Gastroesophageal sphincter (tissue), 4 donors: ENCODE data around the gene ATRN. TPM values are rescaled to one million over a fixed set of nuclear protein-coding genes. Genes with fewer than 3 reads are reported as not detected.

Experiments used
- ATAC-seq: fragments of 150-250 bp; one replicate; pipeline ENCODE4 v1.9.1; 2016; ENCODE audit warnings: mild to moderate bottlenecking, moderate library complexity
- H3K27ac ChIP-seq, 4 donors: fragments of 200-600 bp; sonication (generic) in 3 of 4; 1 replicate in 3 of 4; 2 replicates in 1 of 4; pipeline ENCODE4 v1.5.1; 2016 to 2019
- H3K27me3 ChIP-seq: fragments of 200-600 bp; sonication (generic); one replicate; pipeline ENCODE4 v1.5.1; 2019
- H3K36me3 ChIP-seq, 2 donors: fragments of 200-600 bp; sonication (generic); one replicate each; pipeline ENCODE4 v1.5.1; 2019; ENCODE audit warnings: control low read depth in 1 of 2
- H3K4me1 ChIP-seq, 3 donors: fragments of 200-600 bp; sonication (generic); 1 replicate in 2 of 3; 2 replicates in 1 of 3; pipeline ENCODE4 v1.5.1; 2016 to 2019; ENCODE audit warnings: control low read depth in 2 of 3
- H3K4me3 ChIP-seq, 2 donors: fragments of 200-600 bp; sonication (generic); one replicate each; pipeline ENCODE4 v1.5.1; 2019; ENCODE audit warnings: mild to moderate bottlenecking in 1 of 2, moderate library complexity in 1 of 2
- H3K9me3 ChIP-seq, 3 donors: fragments of 200-600 bp; sonication (generic); one replicate each; pipeline ENCODE4 v1.5.1; 2017 to 2019; ENCODE audit warnings: control low read depth in 2 of 3
- EP300 ChIP-seq: sonication (generic); formaldehyde crosslinking; IDR thresholded peaks from one replicate; pipeline ENCODE4 v1.6.1; 2017; ENCODE audit warnings: antibody characterized with exemption, mild to moderate bottlenecking
- POLR2A ChIP-seq, 2 donors: fragments of 450-650 bp; IDR thresholded peaks; one replicate each; pipeline ENCODE4 v1.6.1; 2017; ENCODE audit warnings: antibody characterized with exemption in 2 of 2, mild to moderate bottlenecking in 2 of 2, moderate library complexity in 1 of 2
- POLR2AphosphoS5 ChIP-seq: sonication (generic); formaldehyde crosslinking; IDR thresholded peaks from one replicate; pipeline ENCODE4 v1.6.1; 2017; ENCODE audit warnings: antibody characterized with exemption
- WGBS, 2 donors: methylation state at CpG; one replicate each; pipeline ENCODE4 v1.1.5; 2018; ENCODE audit warnings: low coverage in 1 of 2; 5-methylcytosine and 5-hydroxymethylcytosine counted together
- small RNA-seq, 4 donors: library from RNA; depleted of rRNA; stranded (forward); fragments of <200 nt; gene quantifications; one replicate each; pipeline ENCODE3, GENCODE V24; 2016
- total RNA-seq, 4 donors: library from RNA; depleted of rRNA; stranded (reverse); fragments of >200 nt; gene quantifications; one replicate each; pipeline ENCODE4 v1.1.0, GENCODE V29; 2016
- TF ChIP-seq, protein P1 (sequence below), 4 experiments: fragments of 200-600 bp in 2 of 4; fragments of 450-650 bp in 2 of 4; sonication (generic) in 1 of 4; IDR thresholded peaks; one replicate each; pipeline ENCODE4 v1.5.1; 2017 to 2019; ENCODE audit warnings: antibody characterized with exemption in 4 of 4, mild to moderate bottlenecking in 2 of 4, moderate library complexity in 2 of 4

Gene ATRN
- total RNA-seq, 4 donors from 2014 or later: 16.7 to 22.2 (median 19.4) TPM

DNA sequence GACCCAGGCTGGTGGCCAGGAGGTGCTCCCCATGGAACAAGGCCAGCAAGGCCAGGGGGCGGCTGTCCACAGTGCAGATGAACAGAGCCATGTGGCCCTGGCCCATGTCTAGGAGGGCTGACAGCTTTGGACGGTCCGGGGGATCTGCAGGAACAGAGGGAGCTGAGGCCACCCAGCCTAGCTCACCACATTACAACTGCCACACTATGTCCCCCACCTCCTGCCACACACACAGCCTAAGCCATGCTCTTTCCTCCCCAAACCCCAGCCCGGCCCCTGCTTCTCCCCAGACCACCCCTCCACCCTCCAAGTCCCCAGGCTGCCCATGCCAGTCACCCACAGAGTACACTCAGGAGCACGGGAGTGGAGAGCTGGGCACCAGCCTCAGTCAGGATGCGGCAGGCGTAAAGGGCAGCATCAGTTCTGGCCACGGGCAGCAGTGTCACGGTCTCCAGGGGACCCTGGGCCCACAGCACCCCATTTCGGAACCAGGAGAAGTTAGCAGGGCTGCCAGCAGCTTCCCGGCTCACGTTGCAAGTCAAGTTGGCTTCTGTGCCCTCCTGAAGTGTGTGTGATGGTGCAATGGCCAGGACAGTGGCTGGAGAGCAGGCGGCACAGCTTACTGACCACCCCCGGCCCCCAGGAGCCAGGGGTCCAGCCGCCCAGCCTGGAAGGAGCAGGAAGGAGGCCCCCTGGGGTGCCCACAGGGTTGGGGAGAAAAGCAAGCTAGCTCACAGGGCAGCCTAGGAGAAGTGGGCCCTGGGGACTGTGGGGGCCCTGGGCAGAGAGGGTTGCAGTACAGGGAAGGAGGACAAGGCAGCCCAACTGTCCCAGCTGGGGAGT, 226.1 kb downstream of the ATRN start:
- Histone ChIP-seq H3K9me3 (peaks cover 0 to 6% (median 0%) of the 10 kb centered on the region in 3 donors), H3K36me3 (no peaks in the 10 kb centered on the region), H3K4me3 (no peak overlapping the region), H3K27ac (no peak overlapping the region), H3K4me1 (no peaks in the 10 kb centered on the region), H3K27me3 (no peaks in the 10 kb centered on the region)
- WGBS, 2 donors: 100% methylated on average over 4 of the region's 15 CpGs; no CpG with 5 or more reads in 1 of the 2 donors
- no peak for ATAC-seq
- TF ChIP-seq POLR2A (IDR thresholded peaks at IDR 0.05): no peak
- TF ChIP-seq POLR2AphosphoS5: no peak
- TF ChIP-seq, protein P1, sequence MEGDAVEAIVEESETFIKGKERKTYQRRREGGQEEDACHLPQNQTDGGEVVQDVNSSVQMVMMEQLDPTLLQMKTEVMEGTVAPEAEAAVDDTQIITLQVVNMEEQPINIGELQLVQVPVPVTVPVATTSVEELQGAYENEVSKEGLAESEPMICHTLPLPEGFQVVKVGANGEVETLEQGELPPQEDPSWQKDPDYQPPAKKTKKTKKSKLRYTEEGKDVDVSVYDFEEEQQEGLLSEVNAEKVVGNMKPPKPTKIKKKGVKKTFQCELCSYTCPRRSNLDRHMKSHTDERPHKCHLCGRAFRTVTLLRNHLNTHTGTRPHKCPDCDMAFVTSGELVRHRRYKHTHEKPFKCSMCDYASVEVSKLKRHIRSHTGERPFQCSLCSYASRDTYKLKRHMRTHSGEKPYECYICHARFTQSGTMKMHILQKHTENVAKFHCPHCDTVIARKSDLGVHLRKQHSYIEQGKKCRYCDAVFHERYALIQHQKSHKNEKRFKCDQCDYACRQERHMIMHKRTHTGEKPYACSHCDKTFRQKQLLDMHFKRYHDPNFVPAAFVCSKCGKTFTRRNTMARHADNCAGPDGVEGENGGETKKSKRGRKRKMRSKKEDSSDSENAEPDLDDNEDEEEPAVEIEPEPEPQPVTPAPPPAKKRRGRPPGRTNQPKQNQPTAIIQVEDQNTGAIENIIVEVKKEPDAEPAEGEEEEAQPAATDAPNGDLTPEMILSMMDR (IDR thresholded peaks at IDR 0.05): no peak
- no peak for TF ChIP-seq EP300

DNA sequence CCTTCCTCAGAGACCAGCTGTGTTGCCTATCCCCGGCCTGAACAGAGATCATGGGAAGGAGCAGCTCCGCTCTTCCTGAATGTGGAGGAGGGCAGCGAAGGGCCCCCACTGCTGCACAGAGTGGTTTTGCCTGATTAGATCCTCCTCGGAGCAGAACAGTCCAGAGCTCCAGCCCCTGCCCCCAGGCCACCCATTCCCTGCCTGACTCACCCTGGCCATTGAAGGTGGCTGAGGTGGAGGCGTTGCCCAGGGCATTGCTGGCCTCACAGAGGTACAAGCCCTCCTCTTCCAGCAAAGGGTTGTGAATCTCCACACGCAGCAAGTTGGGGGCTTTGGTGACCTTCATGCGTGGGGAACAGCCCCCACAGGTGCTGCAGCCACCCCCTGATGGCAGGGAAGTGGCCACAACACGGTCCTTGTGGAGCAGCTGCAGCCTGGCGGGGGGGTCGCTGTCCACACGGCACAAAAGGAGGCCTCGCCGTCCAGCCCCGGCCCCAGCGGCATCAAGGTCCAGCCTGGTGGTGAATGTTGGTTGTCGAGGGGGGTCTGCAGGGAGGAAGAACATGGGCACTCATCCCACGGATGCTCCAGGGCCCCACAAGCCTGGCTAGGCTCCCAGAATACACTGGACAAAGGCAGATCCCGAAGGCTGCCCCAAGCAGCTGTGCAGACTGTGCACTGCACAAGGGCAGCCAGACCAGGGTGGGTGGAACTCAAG, 226.9 kb downstream of the ATRN start:
- Histone ChIP-seq H3K36me3 (no peaks in the 10 kb centered on the region), H3K27me3 (no peaks in the 10 kb centered on the region), H3K4me3 (no peak overlapping the region), H3K4me1 (no peaks in the 10 kb centered on the region), H3K27ac (no peak overlapping the region), H3K9me3 (peaks cover 0 to 6% (median 0%) of the 10 kb centered on the region in 3 donors)
- no peak for ATAC-seq
- WGBS, 2 donors: no CpG with 5 or more reads among the region's 18 CpGs
- TF ChIP-seq POLR2A (IDR thresholded peaks at IDR 0.05) (no peak), EP300 (no peak), POLR2AphosphoS5 (no peak)
- TF ChIP-seq, protein P1 (IDR thresholded peaks at IDR 0.05): no peak

- ATAC-seq: no peak
- TF ChIP-seq POLR2AphosphoS5 (no peak), EP300 (no peak), POLR2A (IDR thresholded peaks at IDR 0.05) (no peak)
- TF ChIP-seq, protein P1 (IDR thresholded peaks at IDR 0.05): no peak
- Histone ChIP-seq H3K36me3 (no peaks in the 10 kb centered on the region), H3K27ac (no peak overlapping the region), H3K27me3 (no peaks in the 10 kb centered on the region), H3K4me3 (no peak overlapping the region), H3K4me1 (no peaks in the 10 kb centered on the region), H3K9me3 (peaks cover 0 to 6% (median 0%) of the 10 kb centered on the region in 3 donors)
- WGBS, 2 donors: no CpG with 5 or more reads among the region's 6 CpGs
Measured at GRCh38 chr20:3698591-3699001, 227.8 kb downstream of the ATRN start.

DNA sequence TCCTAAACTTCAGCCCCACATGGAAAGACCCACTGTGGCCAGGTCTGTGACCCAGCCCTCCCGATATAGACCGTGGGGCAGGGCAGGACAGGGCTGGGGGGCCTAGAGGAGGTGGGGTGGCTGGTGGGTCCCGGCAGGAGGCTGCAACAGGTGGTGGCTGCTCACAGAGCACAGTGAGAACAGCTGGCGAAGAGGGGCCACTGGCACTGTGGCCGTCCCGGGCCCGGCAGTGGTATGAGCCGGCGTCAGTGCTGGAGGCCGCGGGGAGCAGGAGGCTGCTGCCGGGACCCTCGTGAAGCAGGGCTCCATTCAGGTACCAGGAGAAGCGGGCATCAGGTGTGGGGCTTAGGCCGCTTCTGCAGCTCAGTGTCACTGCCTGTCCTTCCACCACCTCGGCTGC, 228.2 kb downstream of the ATRN start:
- no peak overlapping the region for H3K4me3 ChIP-seq
- ATAC-seq: no peak
- no peak for TF ChIP-seq EP300
- TF ChIP-seq, protein P1 (IDR thresholded peaks at IDR 0.05): no peak
- TF ChIP-seq POLR2A (IDR thresholded peaks at IDR 0.05): no peak
- TF ChIP-seq POLR2AphosphoS5: no peak
- WGBS, 2 donors: 100% methylated on average over 1 of the region's 16 CpGs; no CpG with 5 or more reads in 1 of the 2 donors
- no peaks in the 10 kb centered on the region for H3K36me3 ChIP-seq
- H3K27me3 ChIP-seq: no peaks in the 10 kb centered on the region
- no peak overlapping the region for H3K27ac ChIP-seq
- H3K9me3 ChIP-seq: peaks cover 0 to 6% (median 0%) of the 10 kb centered on the region in 3 donors
- no peaks in the 10 kb centered on the region for H3K4me1 ChIP-seq

Small RNA genes lying within 50 kb of the gene (small RNA-seq; reads per million reads assigned to genes)
- gene AL353193.1: 0 reads per million in 4 donors

Other genes with a start within 250 kb of the ATRN start
- gene SLC4A11, start 231.8 kb upstream of the ATRN start, total RNA-seq: 1 to 10 TPM in 1 of 4 donors, under 1 TPM in 2, not detected in 1; 0.31 to 3.3 (median 0.62) TPM
- 10 to 100 TPM; 30.3 to 59.4 (median 35.9) TPM for gene DNAAF9, start 63.3 kb upstream of the ATRN start, total RNA-seq
- not detected for gene GFRA4, start 192.4 kb downstream of the ATRN start, total RNA-seq
- 100 to 1,000 TPM in 1 of 4 donors, 10 to 100 TPM in 3; 15.9 to 105 (median 70.1) TPM for gene ADAM33, start 211.0 kb downstream of the ATRN start, total RNA-seq
- 10 to 100 TPM; 10.1 to 17.2 (median 11.9) TPM for gene SIGLEC1, start 241.6 kb downstream of the ATRN start, total RNA-seq